Astrocyte of the cerebellum (primary cell): ENCODE results near the gene COL3A1.
A peak's percentile ranks its signal among the peaks of the same experiment; 100 is the strongest.

ENCODE experiments used
- DNase-seq: peaks from one replicate; pipeline ENCODE4 v3.0.0-alpha.2; 2011; ENCODE audit warnings: low read depth
- H3K4me3 ChIP-seq: 2 replicates; pipeline ENCODE4 v1.5.1; 2011; ENCODE audit warnings: mild to moderate bottlenecking, low read depth, low read length, moderate library complexity
- CTCF ChIP-seq: IDR thresholded peaks from 2 replicates; pipeline ENCODE4 v1.5.1; 2012; ENCODE audit warnings: low read length, low read depth, moderate library complexity, mild to moderate bottlenecking; ENCODE audit errors: missing control alignments
- in situ Hi-C: cut with HindIII; loops from 2 replicates; pipeline ENCODE4 v1.10.0; 2017; ENCODE audit warnings: low sequenced_read_pairs

COL3A1 gene

GRCh38 chr2:188970211-188970610, 4.0 kb upstream of the COL3A1 start:
- in situ Hi-C loops = no loop called here
- TF ChIP-seq CTCF = no peak
- H3K4me3 ChIP-seq = no peak overlapping the region
- DNase-seq = no peak

DNA sequence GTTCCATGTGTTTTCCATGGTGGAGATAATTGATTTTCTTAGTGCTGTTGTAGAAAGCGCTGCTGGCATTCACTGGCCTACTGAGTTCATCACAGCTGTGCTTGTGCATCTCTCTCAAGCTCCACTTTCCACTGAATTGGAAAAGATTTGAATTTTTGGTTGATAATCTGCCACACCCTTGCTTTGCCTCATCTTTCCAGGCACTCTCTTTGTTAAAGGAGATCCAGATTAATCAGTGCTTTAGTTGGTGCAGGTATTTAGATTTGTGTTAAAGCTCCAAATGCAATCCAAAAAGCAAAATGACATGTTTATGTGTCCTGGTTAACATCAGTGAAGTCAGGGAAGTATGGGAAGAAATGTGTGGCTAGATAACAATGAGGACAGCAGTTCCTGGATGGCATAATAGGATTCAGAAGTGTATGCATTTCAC, 2.7 kb upstream of the COL3A1 start:
- no peak for TF ChIP-seq CTCF
- no peak for DNase-seq
- in situ Hi-C loops = no loop called here
- no peak overlapping the region for H3K4me3 ChIP-seq

DNA sequence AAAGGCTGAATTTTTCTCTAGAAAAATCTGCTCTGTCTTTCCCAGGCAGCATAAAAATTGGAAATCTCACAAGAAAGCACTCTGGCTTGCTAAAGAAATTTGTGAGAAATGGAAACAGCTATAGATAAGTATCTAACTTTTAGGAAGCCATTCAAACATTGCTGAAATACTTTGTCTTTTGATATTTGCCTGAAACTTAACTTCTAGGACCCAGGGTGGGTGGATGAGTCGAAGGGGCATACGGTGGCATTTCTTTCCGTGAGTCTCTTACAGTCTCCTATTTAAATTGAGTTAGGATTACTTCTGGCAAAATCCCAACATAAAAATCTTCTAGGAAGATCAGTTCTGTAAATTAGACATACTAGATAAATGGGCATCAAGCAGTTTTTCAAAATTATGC, 532 bp upstream of the COL3A1 start:
- in situ Hi-C loops = no loop called here
- no peak overlapping the region for H3K4me3 ChIP-seq
- no peak for DNase-seq

DNA sequence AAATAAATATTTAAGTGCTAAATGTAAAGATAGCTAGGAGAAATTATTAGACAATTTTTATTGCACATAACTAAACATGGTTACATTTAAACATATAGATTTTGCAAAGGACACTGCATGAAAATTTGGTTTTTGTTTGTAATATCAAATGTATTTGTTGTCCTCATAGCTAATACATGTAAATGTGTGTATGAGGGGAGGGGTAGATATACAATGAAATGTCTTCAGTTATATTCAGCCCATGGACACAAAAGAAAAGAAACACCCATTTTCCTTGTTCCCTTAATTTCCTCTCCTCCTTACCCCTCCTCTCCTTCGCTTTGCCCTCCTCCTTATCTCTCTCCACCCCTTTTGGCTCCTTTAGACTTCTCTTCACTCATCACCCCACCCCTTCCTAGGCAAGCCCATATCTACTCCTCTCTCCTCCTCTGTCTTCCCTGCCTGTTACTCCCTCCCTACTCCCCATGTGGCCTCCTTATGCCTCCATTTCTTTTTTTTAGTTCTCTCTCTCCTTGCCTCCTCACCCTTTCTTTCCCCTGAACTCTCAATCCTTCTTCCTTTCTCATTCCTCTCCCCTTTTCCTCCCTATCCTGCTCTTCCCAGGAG, 1.4 kb downstream of the COL3A1 start:
- TF ChIP-seq CTCF = no peak
- no peak for DNase-seq
- in situ Hi-C loops = no loop called here
- H3K4me3 ChIP-seq = peak overlapping the region; percentile 31

More for the DNA sequence above, 532 bp upstream of the COL3A1 start:
- TF ChIP-seq CTCF = no peak

DNA sequence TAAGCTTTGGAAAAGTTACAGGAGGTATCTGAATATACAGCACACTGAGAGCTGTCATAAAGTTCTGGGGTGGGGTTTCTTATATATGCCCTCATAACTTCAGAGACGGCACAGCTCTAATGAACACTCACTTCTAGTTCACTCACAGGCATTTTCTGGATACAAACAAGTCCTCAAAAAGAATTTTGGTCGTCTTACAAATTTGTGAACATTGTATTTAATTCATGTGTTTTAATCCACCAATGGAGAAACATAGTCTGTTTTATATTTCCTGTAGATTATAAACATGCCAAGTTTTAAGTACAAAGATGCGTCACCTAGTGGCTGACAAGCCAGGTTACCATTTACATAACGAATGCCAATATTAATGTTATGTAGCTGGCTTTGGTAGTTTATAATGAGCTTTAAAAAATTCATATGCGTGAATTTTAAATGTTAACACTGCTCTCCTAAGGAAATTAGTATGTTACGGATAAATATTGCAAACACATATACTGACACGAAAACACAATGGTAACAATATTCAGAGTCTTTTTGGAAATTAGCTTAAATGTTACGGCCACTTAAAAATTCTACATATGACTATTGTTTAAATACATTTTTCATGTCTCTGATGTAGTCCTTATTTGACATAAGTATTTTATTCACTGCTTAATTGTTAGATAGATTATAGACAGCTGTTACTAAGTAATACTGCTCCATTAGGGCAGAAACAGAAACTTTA, 2.5 kb downstream of the COL3A1 start:
- DNase-seq = no peak
- in situ Hi-C loops = no loop called here
- peak; percentile 5 for TF ChIP-seq CTCF
- peak overlapping the region; percentile 31 for H3K4me3 ChIP-seq

- H3K4me3 ChIP-seq = no peak overlapping the region
- DNase-seq = no peak
- in situ Hi-C loops = no loop called here
- no peak for TF ChIP-seq CTCF
Measured at GRCh38 chr2:188977317-188977716, 3.1 kb downstream of the COL3A1 start.
